Colonic mucosa (tissue), 4 donors: ENCODE measurements around the gene DDIAS. TPM values are rescaled to one million over a fixed set of nuclear protein-coding genes. Genes with fewer than 3 reads are reported as not detected.

Source experiments
- DNase-seq: peaks from one replicate; pipeline ENCODE4 v3.0.0-alpha.2; 2020
- H3K27ac ChIP-seq: fragments of 200-600 bp; one replicate; pipeline ENCODE4 v1.8.0; 2021
- H3K27me3 ChIP-seq: fragments of 200-600 bp; one replicate; pipeline ENCODE4 v1.8.0; 2021
- H3K36me3 ChIP-seq: fragments of 200-600 bp; one replicate; pipeline ENCODE4 v1.8.0; 2021
- H3K4me1 ChIP-seq: fragments of 200-600 bp; one replicate; pipeline ENCODE4 v1.8.0; 2021; ENCODE audit warnings: mild to moderate bottlenecking
- H3K4me3 ChIP-seq: fragments of 200-600 bp; one replicate; pipeline ENCODE4 v1.8.0; 2021
- H3K9ac ChIP-seq, 2 donors: one replicate each; pipeline ENCODE4 v1.7.0; 2013; ENCODE audit warnings: control low read depth in 2 of 2, low read depth in 2 of 2, low read length in 2 of 2
- H3K9me3 ChIP-seq: fragments of 200-600 bp; one replicate; pipeline ENCODE4 v1.8.0; 2021
- intact Hi-C: fragments of 100-400 bp; cut with DNase I; formaldehyde crosslinking; loops from one replicate; pipeline ENCODE4 v1.14.1; 2022
- total RNA-seq, 2 donors: library from RNA; stranded (reverse); fragmentation: NEBNext Ultra II Directional in 1 of 2; extraction: Animal tissue kit (Norgen Biotek cat#: 25700) in 1 of 2; gene quantifications; one replicate each; pipeline ENCODE4 v1.2.1, GENCODE V29; 2021
- TF ChIP-seq, protein P1 (sequence below): fragments of 200-600 bp; IDR thresholded peaks from one replicate; pipeline ENCODE4 v1.8.0; 2022; ENCODE audit warnings: antibody characterized with exemption, mild to moderate bottlenecking
- donor health status: healthy.
- donor health status: DM: no; HTN: no; CAD: no.
- donor health status: DM: no; HTN: no; CAD: no.

The DDIAS gene
- total RNA-seq, 2 donors from 2014 or later = 2.5 to 7.8 TPM

DNA sequence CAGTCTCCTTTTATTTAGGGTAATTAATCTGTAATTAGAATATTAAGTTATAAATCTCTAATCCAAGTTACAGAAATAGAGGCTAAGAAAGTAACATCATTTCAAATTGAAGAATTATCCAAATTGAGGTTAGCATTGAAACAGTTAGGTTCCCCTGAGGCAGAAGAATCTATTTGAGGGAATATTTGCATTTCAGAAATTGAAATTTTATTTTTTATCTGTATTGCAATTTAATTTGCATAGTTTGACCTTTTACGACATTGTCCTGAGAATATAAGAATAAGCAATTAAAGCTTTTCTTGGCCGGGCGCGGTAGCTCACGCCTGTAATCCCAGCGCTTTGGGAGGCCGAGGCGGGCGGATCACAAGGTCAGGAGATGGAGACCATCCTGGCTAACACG, 27.6 kb downstream of the DDIAS start:
- Histone ChIP-seq H3K27me3 (no peaks in the 10 kb centered on the region), H3K27ac (no peak overlapping the region), H3K36me3 (no peaks in the 10 kb centered on the region), H3K9ac (no peak overlapping the region), H3K4me1 (no peaks in the 10 kb centered on the region), H3K4me3 (no peak overlapping the region), H3K9me3 (no peaks in the 10 kb centered on the region)
- TF ChIP-seq, protein P1, sequence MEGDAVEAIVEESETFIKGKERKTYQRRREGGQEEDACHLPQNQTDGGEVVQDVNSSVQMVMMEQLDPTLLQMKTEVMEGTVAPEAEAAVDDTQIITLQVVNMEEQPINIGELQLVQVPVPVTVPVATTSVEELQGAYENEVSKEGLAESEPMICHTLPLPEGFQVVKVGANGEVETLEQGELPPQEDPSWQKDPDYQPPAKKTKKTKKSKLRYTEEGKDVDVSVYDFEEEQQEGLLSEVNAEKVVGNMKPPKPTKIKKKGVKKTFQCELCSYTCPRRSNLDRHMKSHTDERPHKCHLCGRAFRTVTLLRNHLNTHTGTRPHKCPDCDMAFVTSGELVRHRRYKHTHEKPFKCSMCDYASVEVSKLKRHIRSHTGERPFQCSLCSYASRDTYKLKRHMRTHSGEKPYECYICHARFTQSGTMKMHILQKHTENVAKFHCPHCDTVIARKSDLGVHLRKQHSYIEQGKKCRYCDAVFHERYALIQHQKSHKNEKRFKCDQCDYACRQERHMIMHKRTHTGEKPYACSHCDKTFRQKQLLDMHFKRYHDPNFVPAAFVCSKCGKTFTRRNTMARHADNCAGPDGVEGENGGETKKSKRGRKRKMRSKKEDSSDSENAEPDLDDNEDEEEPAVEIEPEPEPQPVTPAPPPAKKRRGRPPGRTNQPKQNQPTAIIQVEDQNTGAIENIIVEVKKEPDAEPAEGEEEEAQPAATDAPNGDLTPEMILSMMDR = no peak
- DNase-seq = no peak
- intact Hi-C loops = no loop called here

DNA sequence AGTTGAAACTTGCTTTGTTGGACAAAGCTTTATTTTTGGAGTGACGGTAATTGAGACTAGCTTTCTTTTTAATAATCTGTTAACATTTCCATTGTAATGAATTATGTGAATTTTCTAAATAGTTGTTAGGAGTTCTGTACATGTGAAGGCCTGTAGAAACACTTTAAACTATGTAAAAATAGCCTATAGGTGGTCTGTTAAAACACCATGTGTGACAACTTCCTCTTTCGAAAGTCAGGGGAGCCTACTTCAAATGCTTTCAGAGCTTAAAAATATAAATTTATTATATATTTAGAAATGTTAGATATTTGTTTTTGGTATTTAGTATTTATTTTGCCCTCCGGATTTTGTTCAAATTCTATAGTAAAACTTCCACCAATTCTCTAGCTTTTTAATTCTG, 28.7 kb downstream of the DDIAS start:
- intact Hi-C loops = no loop called here
- Histone ChIP-seq H3K9ac (no peak overlapping the region), H3K27ac (no peak overlapping the region), H3K36me3 (no peaks in the 10 kb centered on the region), H3K9me3 (no peaks in the 10 kb centered on the region), H3K4me1 (no peaks in the 10 kb centered on the region), H3K4me3 (no peak overlapping the region), H3K27me3 (no peaks in the 10 kb centered on the region)
- DNase-seq = no peak
- TF ChIP-seq, protein P1 = no peak

- Histone ChIP-seq H3K9me3 (no peaks in the 10 kb centered on the region), H3K9ac (no peak overlapping the region), H3K36me3 (no peaks in the 10 kb centered on the region), H3K4me3 (no peak overlapping the region), H3K4me1 (no peaks in the 10 kb centered on the region), H3K27ac (no peak overlapping the region), H3K27me3 (no peaks in the 10 kb centered on the region)
- DNase-seq = no peak
- TF ChIP-seq, protein P1 = no peak
- intact Hi-C loops = no loop called here
Observed at GRCh38 chr11:82930734-82931133, 29.2 kb downstream of the DDIAS start.

GRCh38 chr11:82932564-82932963, 31.0 kb downstream of the DDIAS start:
- Histone ChIP-seq H3K36me3 (no peaks in the 10 kb centered on the region), H3K27me3 (no peaks in the 10 kb centered on the region), H3K9ac (no peak overlapping the region), H3K4me1 (no peaks in the 10 kb centered on the region), H3K4me3 (no peak overlapping the region), H3K27ac (no peak overlapping the region), H3K9me3 (no peaks in the 10 kb centered on the region)
- DNase-seq = no peak
- TF ChIP-seq, protein P1 = no peak
- intact Hi-C loops = no loop called here

GRCh38 chr11:82936261-82936660, 34.7 kb downstream of the DDIAS start:
- Histone ChIP-seq H3K27ac (no peak overlapping the region), H3K36me3 (no peaks in the 10 kb centered on the region), H3K9ac (no peak overlapping the region), H3K9me3 (no peaks in the 10 kb centered on the region), H3K27me3 (no peaks in the 10 kb centered on the region), H3K4me3 (no peak overlapping the region), H3K4me1 (no peaks in the 10 kb centered on the region)
- DNase-seq = no peak
- intact Hi-C loops = no loop called here
- TF ChIP-seq, protein P1 = no peak

- Histone ChIP-seq H3K4me3 (no peak overlapping the region), H3K36me3 (no peaks in the 10 kb centered on the region), H3K9me3 (no peaks in the 10 kb centered on the region), H3K9ac (no peak overlapping the region), H3K4me1 (no peaks in the 10 kb centered on the region), H3K27ac (no peak overlapping the region), H3K27me3 (no peaks in the 10 kb centered on the region)
- intact Hi-C loops = no loop called here
- DNase-seq = no peak
- TF ChIP-seq, protein P1 = no peak
Observed at GRCh38 chr11:82937554-82937953, 36.0 kb downstream of the DDIAS start.
